ENCODE data around the gene SSNA1.

The SSNA1 gene

DNA sequence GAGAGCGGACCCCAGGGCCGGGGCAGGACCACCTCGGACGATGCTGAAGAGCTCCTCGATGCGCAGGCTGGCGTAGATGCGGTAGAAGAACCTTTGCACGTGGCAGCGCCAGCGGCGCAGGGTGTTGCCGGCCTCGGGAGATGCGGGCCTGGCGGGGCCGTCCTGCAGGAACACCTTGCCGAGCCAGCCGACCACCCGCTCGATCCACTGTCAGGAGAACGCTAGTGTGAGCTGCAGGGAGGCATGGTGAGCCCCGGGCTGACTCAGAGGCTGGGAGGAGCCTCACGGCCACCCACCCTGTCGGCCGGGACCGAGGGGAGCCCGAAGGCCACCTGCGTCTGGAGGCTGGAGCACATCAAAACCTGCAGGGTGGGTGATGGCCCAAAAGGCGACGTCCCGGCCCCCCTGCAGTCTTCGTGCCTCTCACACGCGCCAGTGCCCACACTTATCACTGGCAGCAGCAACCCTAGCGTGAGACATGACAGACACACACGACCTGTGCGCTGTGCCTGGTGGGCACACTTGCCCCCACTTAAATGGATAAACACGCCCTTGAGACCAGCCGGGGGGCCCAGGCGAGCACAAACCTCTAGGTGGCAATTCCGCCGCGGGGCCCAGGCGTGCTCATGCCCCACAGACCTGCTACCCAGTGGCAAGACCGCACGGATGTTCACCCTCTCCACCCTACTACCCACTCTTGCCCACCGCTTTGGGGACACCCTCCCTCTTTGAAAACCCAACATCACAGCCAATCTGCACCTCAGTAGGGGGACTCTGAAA is 3.4 kb upstream of the SSNA1 start:
- DNase-seq = no peak

DNA sequence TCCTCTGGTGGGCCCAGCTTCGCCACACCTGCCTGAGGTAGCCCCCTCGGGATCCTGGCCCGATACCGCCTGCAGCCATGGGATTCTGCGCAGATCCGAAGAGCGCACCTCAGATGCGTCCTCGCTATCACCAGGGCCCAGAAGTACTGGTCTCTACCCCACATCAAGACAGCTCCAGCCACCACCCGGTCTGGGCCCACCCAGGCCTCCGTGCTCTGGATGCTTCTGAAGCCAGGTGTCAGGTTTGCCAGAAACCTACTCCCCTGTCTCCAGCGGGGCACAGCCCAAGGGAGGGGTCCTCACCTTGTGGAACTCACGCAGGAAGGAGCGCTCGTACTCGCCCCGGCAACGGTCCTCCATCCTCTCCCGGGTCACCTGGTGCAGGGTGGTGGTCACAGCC is 2.6 kb upstream of the SSNA1 start:
- no peak for DNase-seq

DNA sequence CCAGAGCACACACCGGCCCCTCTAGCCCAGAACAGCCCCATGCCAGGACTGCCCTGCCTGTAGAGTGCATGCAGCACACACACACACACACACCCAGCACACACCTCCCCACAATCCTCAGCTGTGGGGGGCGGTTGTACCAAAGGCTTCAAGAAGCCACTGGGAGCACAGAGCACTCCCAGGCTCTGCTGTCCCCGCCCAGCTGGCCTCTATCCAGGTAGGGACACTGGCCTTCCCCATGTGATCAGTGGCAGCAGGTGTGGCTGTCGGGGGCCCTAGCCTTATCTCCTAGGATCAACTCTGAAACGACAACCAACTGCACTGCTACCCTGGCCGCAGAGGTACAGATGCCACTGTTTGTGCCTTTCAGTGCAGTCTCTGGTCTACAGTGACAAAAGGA is 2.1 kb upstream of the SSNA1 start:
- no peak for DNase-seq

DNA sequence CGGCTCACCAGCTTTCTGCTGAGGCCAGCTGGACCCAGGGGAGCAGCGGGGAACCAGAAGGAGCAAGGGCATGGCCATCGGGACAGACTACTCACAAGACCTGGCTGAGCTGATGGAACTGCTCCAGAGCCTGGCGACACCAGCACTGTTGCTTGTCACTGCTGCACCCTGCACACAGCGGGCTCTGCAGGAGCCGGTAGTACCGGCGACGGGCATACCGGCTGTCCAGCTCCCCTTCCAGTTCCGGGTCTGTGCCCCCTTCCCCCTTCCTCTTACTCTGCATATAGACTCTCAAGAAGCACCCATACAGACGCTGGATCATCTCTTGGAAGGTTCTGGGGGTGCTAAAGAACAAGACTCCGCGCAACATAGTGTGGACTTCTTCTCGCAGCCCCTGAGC is 1.1 kb upstream of the SSNA1 start:
- no peak for DNase-seq

DNA sequence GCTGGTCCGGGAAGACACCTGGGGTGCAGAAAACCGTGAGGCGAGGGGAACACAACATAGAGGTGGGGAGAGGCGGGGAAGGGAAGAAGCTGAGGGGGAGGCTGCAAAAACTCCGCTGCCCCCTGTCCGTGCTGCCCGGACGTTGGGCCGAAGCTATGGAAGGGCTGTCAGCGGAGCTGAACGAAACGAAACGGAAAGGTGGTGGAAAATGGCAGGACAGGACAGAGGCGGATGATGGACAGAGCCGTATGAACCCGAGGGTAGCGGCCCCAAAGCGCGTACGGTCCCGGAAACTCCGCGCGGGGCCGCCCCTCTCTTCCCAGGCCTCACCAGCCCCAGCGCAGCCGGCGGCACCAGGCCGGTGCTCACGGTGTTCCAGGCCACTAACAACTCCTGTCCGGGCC is 388 bp upstream of the SSNA1 start:
- no peak for DNase-seq

DNA sequence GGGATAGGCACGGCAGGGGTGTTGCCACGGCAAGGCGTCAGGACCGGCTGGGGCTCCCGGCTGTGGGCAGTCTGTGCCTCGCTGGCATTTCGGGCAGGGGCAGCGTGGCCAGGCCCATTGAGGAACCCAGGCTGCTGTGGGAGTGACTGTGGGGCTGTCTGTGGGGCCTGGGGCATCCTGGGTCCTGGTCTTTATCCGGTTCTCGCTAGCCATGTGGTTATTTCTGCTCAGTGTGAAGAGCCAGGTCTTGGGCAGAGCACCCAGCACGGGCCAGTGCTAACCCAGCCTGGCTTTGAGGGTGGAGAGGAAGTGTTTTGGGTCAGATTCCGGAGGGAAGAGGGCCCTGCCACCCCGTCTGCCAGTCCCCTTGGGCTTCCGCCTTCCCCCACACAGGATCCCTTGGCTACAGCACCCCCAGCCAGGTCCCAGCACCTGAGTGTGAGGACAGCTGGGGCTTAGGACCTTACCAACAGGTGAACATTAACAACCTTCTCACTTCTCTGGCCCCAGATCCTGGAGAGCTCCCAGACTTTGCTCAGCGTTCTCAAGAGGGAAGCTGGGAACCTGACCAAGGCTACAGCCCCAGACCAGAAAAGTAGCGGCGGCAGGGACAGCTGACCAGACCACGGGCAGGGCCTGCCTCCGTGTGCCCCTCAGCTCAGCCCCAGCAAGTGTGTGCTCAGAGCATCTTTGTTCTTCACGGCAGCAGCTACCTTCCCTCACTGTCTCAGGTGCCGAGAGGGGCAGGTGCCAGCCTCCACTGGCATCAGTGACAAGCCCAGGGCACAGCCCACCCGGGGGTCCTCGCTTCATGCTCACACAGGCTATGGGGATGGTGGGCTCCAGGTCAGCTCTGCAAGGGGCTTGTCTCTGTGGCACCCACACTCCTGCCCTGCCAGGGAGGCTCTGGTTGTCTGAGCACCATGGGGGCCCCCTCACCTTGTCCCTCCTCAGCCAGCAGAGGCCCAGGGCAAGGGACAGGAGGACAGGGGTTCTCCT is 1.1 kb downstream of the SSNA1 start:
- no peak for DNase-seq

DNA sequence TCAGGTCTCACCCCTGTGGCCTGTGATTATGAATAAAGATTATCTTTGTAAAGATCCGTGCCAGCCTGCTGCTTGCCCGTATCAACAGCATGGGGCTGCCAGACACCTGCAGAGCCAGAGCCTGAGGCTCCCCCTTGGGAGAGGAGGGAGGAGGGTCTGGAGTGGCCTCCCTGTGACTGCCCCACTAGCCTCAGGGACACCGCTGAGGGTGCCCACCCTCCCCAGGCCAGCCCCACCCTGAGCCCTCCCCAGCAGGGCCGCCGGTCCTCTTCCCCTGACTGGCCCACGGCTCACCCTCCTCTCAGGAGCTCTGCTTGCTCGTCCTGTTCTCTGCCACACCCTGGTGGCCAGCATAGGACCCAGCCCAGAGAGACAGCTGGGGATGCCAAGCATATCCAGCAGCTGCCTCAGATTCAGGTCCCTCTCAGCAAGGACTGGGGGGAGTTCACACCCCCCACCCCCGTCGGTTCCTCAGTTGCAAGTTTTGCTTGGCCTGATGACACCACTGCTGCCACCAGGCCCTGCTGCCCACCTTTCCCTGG is 1.9 kb downstream of the SSNA1 start:
- DNase-seq = no peak

DNA sequence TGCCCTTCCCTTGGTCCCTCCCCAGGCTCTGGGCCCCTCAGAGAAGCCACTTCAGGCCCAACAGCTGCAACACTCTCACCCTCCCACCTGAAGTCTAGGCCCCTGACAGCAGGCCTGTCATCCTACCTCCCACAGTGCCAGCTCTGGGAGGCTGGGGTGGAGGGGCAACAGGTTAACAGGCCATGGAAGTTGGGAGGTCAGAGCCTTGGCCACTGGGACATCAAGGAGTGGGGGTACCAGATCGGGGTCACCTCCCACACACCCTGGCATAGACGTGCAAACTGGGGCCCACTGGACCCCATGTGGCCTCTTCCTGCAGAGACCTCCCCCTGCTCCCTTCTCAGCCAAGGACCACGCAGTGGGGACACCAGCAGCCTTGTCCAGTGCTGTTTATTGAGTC is 2.8 kb downstream of the SSNA1 start:
- DNase-seq = no peak

DNA sequence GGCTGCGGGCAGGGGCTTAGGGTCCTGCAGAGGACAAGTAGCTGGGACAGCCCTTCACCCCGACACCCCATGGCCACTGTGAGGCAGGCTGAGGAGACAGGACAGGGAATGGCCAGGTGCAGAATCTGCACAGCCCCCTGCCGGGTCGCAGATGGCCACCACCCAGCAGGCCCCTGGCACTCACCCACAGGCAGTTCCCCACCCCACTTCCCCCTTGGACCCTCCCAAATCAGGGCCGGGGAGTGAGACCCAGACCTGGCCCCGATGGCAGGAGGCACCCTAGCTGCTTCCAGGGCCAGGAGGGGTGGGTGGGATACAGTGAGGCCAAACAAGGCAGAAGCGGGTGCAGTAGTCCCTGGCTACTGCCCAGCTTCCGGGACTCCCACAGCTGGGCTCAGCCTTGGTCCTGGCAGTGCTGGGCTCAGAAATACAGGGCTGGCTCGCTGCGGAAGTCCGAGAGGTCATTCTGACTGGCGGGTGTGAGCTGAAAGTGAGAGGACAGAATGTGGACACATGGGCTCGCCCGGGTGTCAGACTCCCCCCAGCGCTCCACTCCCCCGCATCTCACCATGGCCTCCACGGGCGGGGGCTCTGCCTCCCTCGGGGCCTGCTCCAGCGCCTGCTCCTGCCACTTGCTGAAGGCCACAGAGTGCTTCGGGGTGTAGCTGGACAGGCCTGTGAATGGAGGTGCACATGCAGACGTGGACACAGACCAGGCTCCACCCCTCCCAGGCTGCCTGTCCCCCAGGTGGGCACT is 3.4 kb downstream of the SSNA1 start:
- DNase-seq = no peak

DNA sequence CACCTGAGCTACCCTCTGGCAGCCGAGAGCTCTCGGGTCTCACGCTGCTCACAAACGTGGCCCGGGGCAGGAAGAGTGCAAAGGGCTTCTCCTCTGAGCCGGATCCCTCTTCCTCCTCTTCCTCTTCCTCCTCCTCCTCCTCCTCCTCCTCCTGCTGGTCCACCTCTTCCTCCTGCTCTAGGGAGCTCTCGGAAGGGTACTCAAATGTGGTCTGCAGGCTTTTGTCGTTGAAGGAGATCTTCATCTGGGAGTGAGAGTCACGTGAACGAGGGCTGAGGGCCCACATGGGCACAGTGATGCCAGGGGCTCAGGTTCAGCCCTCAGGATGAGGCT is 3.9 kb downstream of the SSNA1 start:
- no peak for DNase-seq

DNA sequence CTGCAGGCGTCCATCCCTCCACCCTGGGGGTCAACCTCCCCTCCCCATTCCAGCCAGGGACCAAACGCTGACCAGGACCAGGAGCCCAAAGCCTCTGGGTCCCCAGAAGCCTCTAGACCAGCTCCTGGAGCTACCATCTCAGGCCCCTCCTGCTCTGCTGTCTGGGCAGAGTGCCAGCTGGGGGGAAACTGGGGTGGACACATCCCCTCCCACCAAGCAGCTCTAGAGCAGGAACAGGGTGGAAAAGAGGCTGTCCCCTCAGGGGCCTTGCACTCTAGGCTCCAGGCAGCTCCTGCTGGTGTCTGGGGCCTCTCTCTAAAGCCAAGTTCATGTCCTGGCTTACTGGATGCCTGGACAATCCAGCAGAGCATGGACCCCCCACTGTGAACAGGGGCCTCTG is 4.4 kb downstream of the SSNA1 start:
- no peak for DNase-seq

DNA sequence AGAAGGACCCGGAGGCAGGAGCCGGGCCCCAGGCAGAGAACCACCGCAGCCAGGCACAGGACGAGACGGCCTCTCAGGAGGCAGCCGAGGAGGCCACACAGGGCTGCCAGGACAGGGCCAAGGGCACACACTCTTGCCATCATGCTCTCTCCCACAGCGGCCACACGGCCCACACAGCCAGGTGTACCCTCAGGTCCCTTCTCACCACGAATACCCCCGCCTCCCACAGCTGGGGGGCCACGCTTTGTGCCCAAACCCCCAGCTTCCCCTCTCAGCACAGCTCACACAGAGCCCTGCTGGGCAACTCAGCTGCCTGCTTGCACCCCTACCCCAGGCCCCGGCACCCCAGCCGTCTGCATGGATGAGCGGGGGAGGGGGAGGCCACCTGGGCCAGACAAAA is 5.3 kb downstream of the SSNA1 start:
- DNase-seq = no peak

DNA sequence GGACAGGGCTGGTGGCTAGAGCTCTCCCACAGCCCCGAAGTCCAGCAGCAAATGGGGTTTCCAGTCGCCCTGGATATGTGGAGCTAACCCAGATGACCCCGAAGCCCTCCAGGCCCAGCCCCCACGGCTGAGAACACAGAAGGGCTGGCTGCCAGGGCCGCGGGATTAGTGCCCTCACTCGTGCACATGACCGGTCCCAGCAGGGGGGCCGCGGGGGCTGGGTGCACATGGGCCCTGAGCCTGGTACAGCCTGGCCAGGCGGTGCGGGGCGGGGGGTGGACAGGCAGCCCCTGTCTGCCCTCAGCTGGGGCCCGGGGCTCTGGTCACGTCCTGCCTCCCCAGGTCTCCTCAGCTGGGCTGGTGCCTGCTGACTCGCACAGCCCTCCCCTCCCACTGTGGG is 5.9 kb downstream of the SSNA1 start:
- no peak for DNase-seq

DNA sequence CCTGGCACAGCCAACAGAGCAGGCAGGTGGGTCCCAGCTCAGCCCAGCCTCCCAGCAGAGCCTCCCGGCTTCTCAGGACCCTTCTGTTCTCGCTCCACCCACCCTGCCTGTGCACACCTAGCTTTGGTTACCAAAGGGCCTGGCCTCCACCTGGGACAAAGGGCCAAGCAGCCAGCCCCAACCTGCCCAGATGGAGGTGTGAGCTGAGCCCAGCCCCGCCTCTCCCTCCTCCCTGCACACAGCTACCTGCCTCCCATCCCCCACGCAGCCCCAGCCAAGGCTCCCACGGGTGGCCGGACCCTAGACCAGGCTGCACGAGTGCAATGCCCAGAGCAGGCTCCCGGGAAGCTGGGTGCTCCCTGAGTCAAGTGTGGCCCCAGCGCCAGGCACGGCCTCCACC is 6.4 kb downstream of the SSNA1 start:
- no peak for DNase-seq

DNA sequence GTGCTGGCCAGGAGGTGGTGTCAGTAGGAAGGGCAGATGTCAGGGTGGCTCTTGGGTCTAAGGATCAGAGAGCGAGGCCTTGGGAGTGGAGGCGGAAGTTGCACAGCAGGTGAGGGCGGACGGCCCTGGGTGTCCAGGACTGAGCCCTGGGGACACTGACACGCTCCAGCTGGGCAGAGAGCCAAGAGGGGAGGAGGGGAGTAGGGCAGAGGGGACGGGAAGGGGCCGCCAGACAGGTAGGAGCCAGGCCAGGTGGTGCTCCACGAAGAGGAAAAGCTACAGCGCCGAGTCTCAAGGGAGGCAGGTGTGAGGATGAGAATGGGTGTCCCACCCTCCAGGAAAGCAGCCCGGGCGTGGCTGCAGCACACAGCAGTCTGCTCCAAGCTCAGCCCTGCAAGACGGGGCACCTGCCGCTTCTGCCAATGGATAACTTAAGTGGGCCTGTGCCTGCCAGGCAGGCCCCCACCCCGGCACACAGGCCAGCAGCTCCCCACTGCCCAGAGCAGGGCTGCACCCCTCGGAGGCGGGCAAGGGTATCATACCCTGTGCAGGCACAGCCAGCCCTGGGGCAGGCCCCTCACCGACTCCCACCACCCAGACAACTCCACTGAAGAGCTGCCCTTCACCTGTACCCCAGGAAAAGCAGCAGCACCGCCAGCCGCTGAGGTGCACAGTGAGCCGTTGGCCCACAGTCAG is 7.2 kb downstream of the SSNA1 start:
- DNase-seq = peak; percentile 50

DNA sequence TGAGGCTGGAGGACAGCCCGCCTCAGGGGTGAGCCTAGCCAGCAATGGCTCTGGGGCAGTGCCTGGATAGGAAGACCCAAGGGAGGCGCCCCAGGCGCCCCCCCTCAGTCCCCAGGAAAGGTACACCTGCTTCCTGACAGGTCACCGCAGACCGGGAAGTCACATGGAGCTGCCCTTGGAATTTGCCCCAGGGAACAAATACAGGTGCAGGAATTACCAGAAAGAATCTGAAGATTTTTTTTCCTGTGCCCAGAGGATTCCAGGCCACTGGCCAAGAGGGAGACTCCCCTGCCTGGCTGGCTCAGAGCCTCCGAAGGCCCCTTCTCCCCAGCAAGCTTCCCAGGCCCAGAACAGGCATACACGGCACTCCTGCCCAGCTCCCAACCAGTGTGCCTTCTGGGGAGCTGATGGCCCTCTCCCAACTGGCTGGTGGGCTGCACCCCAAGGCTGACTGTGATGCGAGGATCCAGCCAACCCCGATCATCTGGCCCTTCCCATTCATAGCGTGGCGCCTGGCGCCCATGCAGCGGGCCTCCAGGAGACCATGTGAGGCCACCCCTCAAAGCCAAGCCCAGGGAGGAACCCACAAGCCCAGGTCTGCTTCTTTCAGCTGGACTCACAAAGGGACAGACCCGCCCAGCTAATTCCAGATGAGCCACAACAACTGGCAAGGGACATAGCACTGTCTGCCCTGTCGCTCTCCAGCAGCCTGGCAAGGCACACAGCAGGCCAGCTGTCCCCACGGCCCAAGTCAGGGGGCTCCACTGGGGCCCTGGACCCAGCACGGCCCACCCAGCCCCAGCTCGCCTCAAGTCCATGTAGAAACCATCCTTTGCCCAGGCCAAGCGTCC is 9.8 kb downstream of the SSNA1 start:
- DNase-seq = no peak

DNA sequence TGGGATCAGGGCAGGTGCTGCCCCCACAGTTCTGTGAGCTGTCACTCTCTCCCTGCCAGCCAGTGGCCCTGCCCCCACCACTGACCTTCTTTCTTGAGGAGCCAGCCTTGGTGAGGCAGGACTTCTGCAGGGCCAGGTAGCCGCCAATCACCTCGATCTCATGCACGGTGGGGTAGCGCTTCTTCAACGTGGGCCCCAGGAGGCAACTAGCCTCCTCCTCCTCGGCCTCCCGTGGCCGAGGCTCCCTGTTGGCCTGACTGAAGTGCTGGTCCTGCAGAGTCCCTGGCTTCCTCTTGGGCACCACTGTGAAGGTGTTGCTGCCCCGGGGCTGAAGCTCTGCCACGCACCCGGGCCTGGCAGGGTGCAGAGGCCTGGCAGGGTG is 10.4 kb downstream of the SSNA1 start:
- no peak for DNase-seq

DNA sequence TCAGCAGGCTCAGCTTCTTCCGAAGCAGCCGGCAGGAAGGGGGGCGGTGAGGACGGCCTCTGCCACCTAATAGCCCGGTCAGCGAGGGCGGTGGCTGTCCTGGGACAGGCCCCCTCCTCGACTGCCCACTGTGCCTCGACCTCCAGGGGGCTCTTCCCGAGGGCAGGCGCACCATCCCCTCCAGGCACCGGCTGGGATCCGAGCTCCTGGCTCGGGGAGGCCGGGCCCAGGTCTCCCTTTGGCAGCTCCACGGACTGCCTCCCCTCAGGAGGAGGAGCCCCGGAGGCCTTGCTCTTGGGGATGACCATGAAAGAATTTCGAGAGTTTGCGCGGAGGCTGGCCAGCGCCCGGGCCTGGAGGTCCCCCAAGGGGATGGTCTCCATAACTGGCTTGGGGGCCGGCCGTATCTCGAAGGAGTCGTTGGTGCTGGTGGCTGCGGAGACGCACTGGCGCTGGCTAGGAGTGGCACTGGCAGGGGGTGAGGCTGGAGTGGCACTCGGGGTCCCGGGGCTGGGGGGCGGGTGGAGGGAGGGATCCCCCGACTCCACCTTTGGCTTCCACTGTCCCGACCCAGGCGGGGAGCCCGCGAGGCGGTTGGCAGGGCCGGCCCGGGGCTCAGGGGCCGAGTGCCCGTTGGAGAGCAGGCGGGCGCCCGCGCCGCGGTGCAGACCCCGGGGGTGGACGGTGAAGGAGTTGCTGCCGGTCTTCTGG is 11.1 kb downstream of the SSNA1 start:
- DNase-seq = no peak

DNA sequence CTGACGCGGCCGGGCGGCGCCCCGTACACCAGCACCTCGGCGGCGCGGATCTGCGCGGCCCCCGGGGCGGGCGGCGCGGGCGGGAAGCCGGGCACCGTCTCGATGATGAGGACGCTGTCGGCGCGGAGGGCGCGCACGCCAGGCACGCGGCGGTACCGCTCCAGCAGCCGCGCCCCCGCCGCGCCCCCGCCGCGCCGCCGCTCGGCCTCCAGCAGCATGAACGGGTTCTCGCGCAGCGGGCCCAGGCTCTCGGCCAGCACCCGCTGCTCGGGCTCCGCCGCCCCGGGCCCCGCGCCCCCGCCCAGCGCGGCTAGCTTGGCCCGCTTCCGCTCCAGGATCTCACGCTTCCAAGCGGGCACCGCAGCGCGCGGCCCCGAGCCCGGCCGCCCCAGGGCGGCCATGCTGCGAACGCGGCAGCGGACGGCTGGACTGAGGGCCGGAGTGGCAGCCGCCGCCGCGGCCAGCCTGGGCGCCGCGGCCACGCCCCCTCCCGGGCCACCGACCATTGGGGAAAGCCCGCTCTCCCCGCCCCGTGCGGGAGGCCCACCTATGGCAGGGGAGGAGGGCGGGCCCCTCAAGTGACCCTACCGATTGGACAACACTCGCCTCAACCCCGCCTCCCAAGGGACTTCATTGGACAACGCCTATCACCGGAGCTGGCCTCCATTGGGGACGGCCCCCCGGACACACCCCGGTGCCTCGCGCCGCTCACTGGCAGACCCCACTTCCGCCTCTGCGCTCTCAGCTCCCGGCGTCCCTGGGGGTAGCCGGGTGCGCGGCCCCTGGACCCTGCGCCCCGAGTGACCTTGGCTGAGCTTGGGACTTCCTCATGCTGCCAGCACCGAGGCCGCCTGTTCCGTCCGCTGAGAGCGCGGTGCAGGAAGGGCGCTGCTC is 12.1 kb downstream of the SSNA1 start, which contains the start of gene TPRN:
TSS of gene TPRN (minus strand) at position 431 of the 894 bp plus-strand sequence. CDS start at position 401, 30 bp downstream.
- peak; percentile 99 for DNase-seq
